ENCODE data around the gene DMXL1.
A peak's percentile ranks its signal among the peaks of the same experiment; 100 is the strongest.
"Not testable (repeated sequence)": the region's sequence is repeated elsewhere in the genome, so short reads cannot be mapped to it uniquely, and the experiment has no call there.

The DMXL1 gene

GRCh38 chr5:119131530-119132304 lies 60.8 kb downstream of the DMXL1 start:
- no peak for DNase-seq (ENCODE audit: low spot score)

- DNase-seq (ENCODE audit: low spot score): not testable (repeated sequence)
Measured at GRCh38 chr5:119135743-119136142, 64.9 kb downstream of the DMXL1 start.

GRCh38 chr5:119136666-119137318 lies 65.9 kb downstream of the DMXL1 start:
- no peak for DNase-seq (ENCODE audit: low spot score)

DNA sequence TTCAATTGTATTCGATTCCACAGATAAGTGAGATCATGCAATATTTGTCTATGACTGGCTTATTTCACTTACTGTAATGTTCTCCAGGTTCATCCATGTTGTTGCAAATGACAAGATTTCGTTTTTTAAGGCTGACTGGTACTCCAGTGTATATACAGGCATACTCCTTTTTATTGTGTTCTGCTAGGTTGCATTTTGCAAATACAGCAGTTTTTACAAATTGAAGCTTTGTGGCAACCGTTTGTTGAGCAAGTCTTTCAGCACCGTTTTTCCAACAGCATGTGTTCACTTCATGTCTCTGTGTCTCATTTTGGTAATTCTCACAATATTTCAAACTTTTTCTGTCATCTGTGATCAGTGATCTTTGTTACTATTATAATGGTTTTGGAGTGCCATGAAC lies 82.7 kb downstream of the DMXL1 start:
- DNase-seq (ENCODE audit: low spot score): no peak

- no peak for DNase-seq (ENCODE audit: low spot score)
Measured at GRCh38 chr5:119158144-119158543, 87.3 kb downstream of the DMXL1 start.

DNA sequence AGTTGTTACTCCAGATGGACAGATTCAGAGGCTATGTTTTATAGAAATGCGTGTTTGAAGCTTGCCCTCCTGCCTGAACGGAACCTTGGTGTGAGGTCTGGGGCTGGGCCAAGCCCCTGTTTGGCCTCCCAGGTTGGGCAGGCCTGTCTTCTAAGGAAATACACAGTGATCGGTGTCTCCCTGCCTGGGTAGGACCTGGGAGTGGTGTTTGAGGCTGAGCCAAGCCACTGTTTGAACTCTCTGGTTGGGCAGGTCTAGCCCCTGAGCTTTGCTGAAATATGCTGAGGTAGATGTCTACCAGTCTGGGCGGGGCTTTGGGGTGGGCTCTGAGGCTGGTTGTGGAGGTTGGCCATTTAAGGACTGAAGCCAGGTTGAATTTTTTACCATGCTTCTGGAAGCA lies 90.5 kb downstream of the DMXL1 start:
- DNase-seq (ENCODE audit: low spot score): no peak

DNA sequence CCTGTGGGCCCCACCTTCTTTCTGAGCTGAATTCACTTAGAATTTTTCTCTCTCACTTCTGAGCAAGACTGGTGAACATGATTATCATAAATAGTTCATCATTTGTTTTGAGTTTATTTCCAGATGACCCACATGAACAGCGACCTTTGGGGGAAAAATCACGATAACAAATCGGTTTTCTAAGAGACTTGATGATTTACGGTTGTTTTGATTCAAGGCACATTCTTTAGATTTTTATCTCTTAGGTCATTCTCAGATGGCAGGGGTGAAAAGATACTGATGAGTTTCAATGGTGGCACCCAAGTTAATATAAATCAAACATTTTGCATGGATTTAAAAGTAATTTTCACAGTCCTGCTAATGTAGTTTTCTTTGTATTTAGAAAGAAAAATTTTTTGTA lies 95.1 kb downstream of the DMXL1 start:
- DNase-seq (ENCODE audit: low spot score): no peak

- DNase-seq (ENCODE audit: low spot score): no peak
Measured at GRCh38 chr5:119168401-119168800, 97.5 kb downstream of the DMXL1 start.

DNA sequence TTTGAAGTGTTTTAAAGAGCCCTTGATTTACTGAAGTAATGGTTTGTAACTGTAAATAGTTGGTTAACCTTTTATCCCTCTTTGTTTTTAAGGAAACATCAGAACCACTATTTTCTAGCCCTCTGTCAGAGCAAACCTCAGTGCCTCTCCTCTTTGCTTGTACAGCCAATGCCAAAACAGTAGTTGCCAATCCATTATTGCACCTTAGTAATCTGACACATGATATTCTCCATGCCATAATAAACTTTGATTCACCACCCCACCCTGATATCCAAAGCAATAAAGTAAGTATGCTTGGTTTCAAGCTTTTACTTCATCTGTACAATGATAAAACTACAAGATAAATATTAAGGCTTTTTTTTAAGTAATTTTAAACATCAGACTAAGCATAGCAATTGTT lies 100.8 kb downstream of the DMXL1 start:
- DNase-seq (ENCODE audit: low spot score): no peak

- DNase-seq (ENCODE audit: low spot score): no peak
Measured at GRCh38 chr5:119174578-119175163, 103.8 kb downstream of the DMXL1 start.

GRCh38 chr5:119176785-119177184 lies 105.9 kb downstream of the DMXL1 start:
- no peak for DNase-seq (ENCODE audit: low spot score)

DNA sequence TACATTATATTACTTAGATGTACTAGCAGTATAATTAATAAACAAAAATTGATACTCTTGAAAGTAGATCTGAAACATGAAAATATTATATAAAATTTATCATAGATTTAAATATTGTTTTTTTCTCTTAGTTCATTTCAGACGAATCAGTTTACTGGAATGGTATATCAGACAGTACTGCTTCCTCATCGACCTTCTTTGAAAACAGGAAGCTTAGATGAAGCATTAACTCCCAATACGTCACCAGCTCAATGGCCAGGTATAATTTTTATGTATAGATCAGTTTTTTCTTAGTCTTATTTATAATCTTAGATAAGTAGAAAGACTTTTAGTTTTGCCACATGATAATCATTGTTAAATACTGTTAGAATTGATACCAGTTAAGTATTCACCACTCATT lies 106.3 kb downstream of the DMXL1 start:
- DNase-seq (ENCODE audit: low spot score): no peak

- no peak for DNase-seq (ENCODE audit: low spot score)
Measured at GRCh38 chr5:119178435-119178834, 107.5 kb downstream of the DMXL1 start.

- DNase-seq (ENCODE audit: low spot score): no peak
Measured at GRCh38 chr5:119179857-119180641, 109.2 kb downstream of the DMXL1 start.

- not testable (repeated sequence) for DNase-seq (ENCODE audit: low spot score)
Measured at GRCh38 chr5:119185512-119185911, 114.6 kb downstream of the DMXL1 start.

- DNase-seq (ENCODE audit: low spot score): peak; percentile 35
Measured at GRCh38 chr5:119187776-119188529, 117.1 kb downstream of the DMXL1 start.

- no peak for DNase-seq (ENCODE audit: low spot score)
Measured at GRCh38 chr5:119190470-119191095, 119.7 kb downstream of the DMXL1 start.

GRCh38 chr5:119191944-119192343 lies 121.1 kb downstream of the DMXL1 start:
- no peak for DNase-seq (ENCODE audit: low spot score)

DNA sequence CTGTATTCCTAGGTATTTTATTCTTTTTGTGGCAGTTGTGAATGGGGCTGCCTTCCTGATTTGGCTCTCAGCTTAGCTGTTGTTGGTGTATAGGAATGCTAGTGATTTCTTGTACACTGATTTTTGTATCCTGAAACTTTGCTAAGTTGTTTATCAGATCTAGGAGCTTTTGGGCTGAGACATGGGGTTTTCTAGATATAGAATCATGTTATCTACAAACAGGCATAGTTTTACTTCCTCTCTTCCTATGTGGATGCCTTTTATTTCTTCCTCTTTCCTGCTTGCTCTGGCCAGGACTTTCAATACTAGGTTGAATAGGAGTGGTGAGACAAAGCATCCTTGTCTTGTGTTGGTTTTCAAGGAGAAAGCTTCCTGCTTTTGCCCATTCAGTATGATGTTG lies 129.9 kb downstream of the DMXL1 start:
- no peak for DNase-seq (ENCODE audit: low spot score)

GRCh38 chr5:119207105-119207504 lies 136.2 kb downstream of the DMXL1 start:
- no peak for DNase-seq (ENCODE audit: low spot score)

GRCh38 chr5:119212026-119212425 lies 141.1 kb downstream of the DMXL1 start:
- DNase-seq (ENCODE audit: low spot score): no peak
